GM21526 (cell line): ENCODE measurements around the gene RMC1.

ENCODE experiments used
- ATAC-seq: cut with Tn5 transposase; IDR thresholded peaks from one replicate; pipeline ENCODE4 v1.9.1; 2021; ENCODE audit warnings: moderate library complexity; ENCODE audit not compliant: unreplicated experiment, low FRiP score

RMC1 gene

GRCh38 chr18:23578891-23579653 lies 75.8 kb downstream of the RMC1 start:
- no peak for ATAC-seq

- ATAC-seq: no peak
Measured at GRCh38 chr18:23580677-23581367, 77.5 kb downstream of the RMC1 start.
